ENCODE measurements around the gene SEPTIN1.

DNA sequence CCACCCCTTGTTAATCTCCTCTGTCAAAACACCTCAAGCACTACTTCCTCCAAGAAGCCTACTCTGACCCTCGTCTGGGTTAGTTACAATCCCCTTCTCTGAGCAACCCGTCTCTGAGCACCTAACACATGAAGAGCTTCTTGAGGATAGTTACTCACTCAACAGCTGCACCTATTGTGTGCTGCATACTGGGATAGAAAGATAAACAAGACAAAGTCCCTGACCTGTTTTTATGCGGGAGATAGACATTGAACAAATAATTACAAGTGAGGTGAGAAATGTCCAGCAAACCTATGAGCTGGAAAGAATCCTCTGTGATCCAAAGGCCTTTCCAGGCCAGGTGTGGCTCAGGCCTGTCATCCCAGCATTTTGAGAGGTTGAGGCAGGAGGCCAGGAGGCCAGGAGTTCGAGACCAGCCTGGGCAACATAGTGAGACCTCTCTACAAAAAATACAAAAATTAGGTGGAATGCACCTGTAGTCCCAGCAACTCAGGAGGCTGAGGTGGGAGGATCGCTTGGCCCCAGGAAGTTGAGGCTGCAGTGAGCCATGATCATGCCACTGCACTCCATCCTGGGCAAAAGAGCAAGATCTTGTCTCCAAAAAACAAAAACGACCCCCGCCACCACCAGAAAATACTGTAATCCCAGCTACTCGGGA is 19.5 kb upstream of the SEPTIN1 start:
- TF ChIP-seq, protein P1, sequence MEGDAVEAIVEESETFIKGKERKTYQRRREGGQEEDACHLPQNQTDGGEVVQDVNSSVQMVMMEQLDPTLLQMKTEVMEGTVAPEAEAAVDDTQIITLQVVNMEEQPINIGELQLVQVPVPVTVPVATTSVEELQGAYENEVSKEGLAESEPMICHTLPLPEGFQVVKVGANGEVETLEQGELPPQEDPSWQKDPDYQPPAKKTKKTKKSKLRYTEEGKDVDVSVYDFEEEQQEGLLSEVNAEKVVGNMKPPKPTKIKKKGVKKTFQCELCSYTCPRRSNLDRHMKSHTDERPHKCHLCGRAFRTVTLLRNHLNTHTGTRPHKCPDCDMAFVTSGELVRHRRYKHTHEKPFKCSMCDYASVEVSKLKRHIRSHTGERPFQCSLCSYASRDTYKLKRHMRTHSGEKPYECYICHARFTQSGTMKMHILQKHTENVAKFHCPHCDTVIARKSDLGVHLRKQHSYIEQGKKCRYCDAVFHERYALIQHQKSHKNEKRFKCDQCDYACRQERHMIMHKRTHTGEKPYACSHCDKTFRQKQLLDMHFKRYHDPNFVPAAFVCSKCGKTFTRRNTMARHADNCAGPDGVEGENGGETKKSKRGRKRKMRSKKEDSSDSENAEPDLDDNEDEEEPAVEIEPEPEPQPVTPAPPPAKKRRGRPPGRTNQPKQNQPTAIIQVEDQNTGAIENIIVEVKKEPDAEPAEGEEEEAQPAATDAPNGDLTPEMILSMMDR (IDR thresholded peaks at IDR 0.05), result no peak
- no peak for TF ChIP-seq POLR2A (IDR thresholded peaks at IDR 0.05)

Data from esophagus squamous epithelium (tissue), 4 donors.